Epithelial cell of proximal tubule (primary cell): ENCODE results near the gene CCM2. TPM values are rescaled to one million over a fixed set of nuclear protein-coding genes. Genes with fewer than 3 reads are reported as not detected.
"Not testable (repeated sequence)": the region's sequence is repeated elsewhere in the genome, so short reads cannot be mapped to it uniquely, and the experiment has no call there.

Experiments
- DNase-seq: peaks from one replicate; pipeline ENCODE4 v3.0.0-alpha.2; 2011; ENCODE audit warnings: low read depth
- H3K4me3 ChIP-seq: 2 replicates; pipeline ENCODE4 v1.5.1; 2011; ENCODE audit warnings: low read depth, mild to moderate bottlenecking, low read length
- CTCF ChIP-seq: conservative IDR thresholded peaks from 2 replicates; pipeline ENCODE4 v1.5.1; 2012; ENCODE audit warnings: low read depth, mild to moderate bottlenecking, low read length
- total RNA-seq: library from RNA; depleted of rRNA; stranded (reverse); fragments of >200 nt; gene quantifications from 2 replicates; pipeline ENCODE4 v1.2.3, GENCODE V29; 2015

The CCM2 gene
- total RNA-seq, 1 donor from 2014 or later: 49.2 TPM

- no peak overlapping the region for H3K4me3 ChIP-seq
- TF ChIP-seq CTCF: no peak
- DNase-seq: no peak
Observed at GRCh38 chr7:45031829-45032228, 31.8 kb downstream of the CCM2 start.

GRCh38 chr7:45032421-45032820, 32.4 kb downstream of the CCM2 start:
- no peak for DNase-seq
- TF ChIP-seq CTCF: no peak
- H3K4me3 ChIP-seq: no peak overlapping the region

GRCh38 chr7:45033261-45033930, 33.4 kb downstream of the CCM2 start:
- no peak overlapping the region for H3K4me3 ChIP-seq
- no peak for DNase-seq
- no peak for TF ChIP-seq CTCF

- no peak for TF ChIP-seq CTCF
- H3K4me3 ChIP-seq: no peak overlapping the region
- no peak for DNase-seq
Observed at GRCh38 chr7:45033931-45034290, 33.9 kb downstream of the CCM2 start.

GRCh38 chr7:45034710-45035109, 34.7 kb downstream of the CCM2 start:
- not testable (repeated sequence) for DNase-seq

GRCh38 chr7:45035371-45035770, 35.4 kb downstream of the CCM2 start:
- no peak for TF ChIP-seq CTCF
- no peak for DNase-seq
- no peak overlapping the region for H3K4me3 ChIP-seq

More at GRCh38 chr7:45034710-45035109, 34.7 kb downstream of the CCM2 start:
- not testable (repeated sequence) for H3K4me3 ChIP-seq

GRCh38 chr7:45035893-45036292, 35.9 kb downstream of the CCM2 start:
- H3K4me3 ChIP-seq: no peak overlapping the region
- no peak for DNase-seq
- TF ChIP-seq CTCF: no peak
